Measurements from ENCODE around the gene COL8A1.
"Not testable (repeated sequence)": the region's sequence is repeated elsewhere in the genome, so short reads cannot be mapped to it uniquely, and the experiment has no call there.

Gene COL8A1

GRCh38 chr3:99838755-99839154, 200.4 kb downstream of the COL8A1 start:
- in situ Hi-C loops (cut with HindIII; ENCODE audit: low sequenced_read_pairs) = no loop called here
- H3K4me3 ChIP-seq (ENCODE audit: low read depth, low read length) = no peak overlapping the region
- TF ChIP-seq CTCF (IDR thresholded peaks at IDR 0.05; ENCODE audit: low read depth, low read length, missing control alignments) = no peak
- DNase-seq (ENCODE audit: low read depth) = no peak

- in situ Hi-C loops (cut with HindIII; ENCODE audit: low sequenced_read_pairs) = no loop called here
- no peak overlapping the region for H3K4me3 ChIP-seq (ENCODE audit: low read depth, low read length)
- no peak for DNase-seq (ENCODE audit: low read depth)
- TF ChIP-seq CTCF (IDR thresholded peaks at IDR 0.05; ENCODE audit: low read depth, low read length, missing control alignments) = no peak
Measured at GRCh38 chr3:99839613-99840012, 201.2 kb downstream of the COL8A1 start.

- H3K4me3 ChIP-seq (ENCODE audit: low read depth, low read length); in situ Hi-C loops (cut with HindIII; ENCODE audit: low sequenced_read_pairs); DNase-seq (ENCODE audit: low read depth): not testable (repeated sequence)
Measured at GRCh38 chr3:99841949-99842348, 203.6 kb downstream of the COL8A1 start.

GRCh38 chr3:99842826-99843589, 204.6 kb downstream of the COL8A1 start:
- TF ChIP-seq CTCF (IDR thresholded peaks at IDR 0.05; ENCODE audit: low read depth, low read length, missing control alignments) = peak; percentile 54
- no peak overlapping the region for H3K4me3 ChIP-seq (ENCODE audit: low read depth, low read length)
- peak; percentile 53 for DNase-seq (ENCODE audit: low read depth)
- in situ Hi-C loops (cut with HindIII; ENCODE audit: low sequenced_read_pairs) = no loop called here

GRCh38 chr3:99843590-99844258, 205.3 kb downstream of the COL8A1 start:
- H3K4me3 ChIP-seq (ENCODE audit: low read depth, low read length) = no peak overlapping the region
- in situ Hi-C loops (cut with HindIII; ENCODE audit: low sequenced_read_pairs) = no loop called here
- no peak for TF ChIP-seq CTCF (IDR thresholded peaks at IDR 0.05; ENCODE audit: low read depth, low read length, missing control alignments)
- no peak for DNase-seq (ENCODE audit: low read depth)

- DNase-seq (ENCODE audit: low read depth) = no peak
- in situ Hi-C loops (cut with HindIII; ENCODE audit: low sequenced_read_pairs) = no loop called here
- no peak overlapping the region for H3K4me3 ChIP-seq (ENCODE audit: low read depth, low read length)
- TF ChIP-seq CTCF (IDR thresholded peaks at IDR 0.05; ENCODE audit: low read depth, low read length, missing control alignments) = no peak
Measured at GRCh38 chr3:99845331-99845730, 206.9 kb downstream of the COL8A1 start.

- DNase-seq (ENCODE audit: low read depth) = no peak
- in situ Hi-C loops (cut with HindIII; ENCODE audit: low sequenced_read_pairs) = no loop called here
Measured at GRCh38 chr3:99845999-99846398, 207.6 kb downstream of the COL8A1 start.

More at GRCh38 chr3:99845999-99846398, 207.6 kb downstream of the COL8A1 start:
- no peak overlapping the region for H3K4me3 ChIP-seq (ENCODE audit: low read depth, low read length)
- TF ChIP-seq CTCF (IDR thresholded peaks at IDR 0.05; ENCODE audit: low read depth, low read length, missing control alignments) = no peak
